Stimulated activated CD8-positive, alpha-beta memory T cell treated with anti-CD3 and anti-CD28 coated beads, Interleukin-15, amount 100 ng/mL, for 1 hour (primary cell): ENCODE results near the gene SLC35F1.

ENCODE experiments used
- DNase-seq: peaks from one replicate; pipeline ENCODE4 v3.0.0-alpha.2; 2020; ENCODE audit warnings: low read depth

Gene SLC35F1

DNA sequence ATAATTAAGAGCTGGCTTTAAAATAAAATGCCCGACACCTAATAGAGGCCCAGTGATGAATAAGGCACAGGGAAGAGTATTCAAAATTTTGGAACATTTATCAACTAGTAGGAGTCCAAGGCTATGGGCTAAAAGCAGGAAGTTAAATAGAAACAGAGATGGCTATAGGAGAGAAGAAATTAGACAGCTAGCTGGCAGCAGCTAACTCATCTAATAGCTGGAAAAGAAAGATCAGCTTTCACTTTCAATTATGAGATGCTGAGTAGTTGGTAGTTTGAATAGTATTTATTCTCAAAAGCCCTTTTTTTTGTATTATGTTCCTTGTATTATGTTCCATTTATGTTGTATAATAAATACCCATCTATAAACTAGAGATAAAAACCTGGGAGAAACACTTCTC, 215.7 kb downstream of the SLC35F1 start:
- no peak for DNase-seq

DNA sequence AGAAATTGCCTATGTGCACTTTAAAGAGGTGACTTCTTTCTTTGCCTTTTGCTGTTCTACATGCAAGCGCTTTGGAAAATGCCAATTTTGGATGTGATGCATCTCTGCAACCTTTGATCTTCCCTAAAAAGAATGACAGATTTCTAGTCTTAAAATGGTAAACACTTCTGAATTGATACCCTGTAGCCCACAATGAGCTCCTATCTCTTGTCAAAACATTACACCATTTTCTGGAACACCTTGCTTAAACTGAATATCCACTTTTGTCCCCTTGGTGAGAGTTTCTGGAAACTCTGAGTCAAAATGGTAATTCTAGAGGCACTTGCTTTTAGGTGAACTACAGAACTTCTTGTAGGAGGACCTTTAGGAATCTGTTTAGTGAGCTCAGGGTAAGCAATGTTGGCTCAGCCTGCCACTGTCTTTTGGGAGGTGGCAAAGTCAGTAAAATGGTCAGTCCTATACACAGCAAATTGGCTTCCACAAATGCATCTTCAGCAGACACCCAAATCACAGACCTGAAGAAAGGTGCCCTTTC, 216.5 kb downstream of the SLC35F1 start:
- DNase-seq: no peak

DNA sequence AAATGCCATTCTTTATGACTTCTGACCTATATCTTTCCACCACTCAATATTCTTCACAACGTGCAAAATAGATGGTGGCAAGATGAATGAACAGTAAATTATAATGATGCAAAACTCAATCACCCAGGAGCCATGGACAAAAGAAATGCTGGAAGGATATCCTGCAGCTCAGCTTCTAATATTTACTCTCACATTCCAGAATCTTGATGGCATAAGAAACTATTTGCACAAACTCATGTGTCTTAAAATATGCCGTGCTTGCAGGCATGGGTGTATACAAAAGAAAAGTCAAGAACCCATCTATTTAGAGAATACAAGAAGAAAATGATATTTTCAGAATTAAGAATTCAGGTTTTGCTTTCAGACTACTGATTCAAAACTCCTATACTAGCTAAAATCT, 217.8 kb downstream of the SLC35F1 start:
- no peak for DNase-seq

DNA sequence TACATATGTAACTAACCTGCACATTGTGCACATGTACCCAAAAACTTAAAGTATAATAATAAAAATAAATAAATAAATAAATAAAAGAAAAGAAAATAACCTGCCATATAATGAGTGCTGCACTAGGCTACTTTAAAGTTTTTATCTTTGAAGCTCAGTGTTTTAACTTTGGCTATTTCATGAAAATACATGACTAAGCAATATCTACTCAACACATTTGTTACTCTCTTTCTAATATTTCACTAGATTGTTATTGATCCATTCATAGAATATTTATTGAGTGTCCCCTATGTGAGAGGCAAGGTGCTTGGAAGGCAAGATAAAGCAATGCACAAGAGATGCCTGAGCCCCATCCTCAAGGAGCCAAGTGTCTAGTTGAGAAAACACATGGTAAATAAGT, 221.7 kb downstream of the SLC35F1 start:
- no peak for DNase-seq

DNA sequence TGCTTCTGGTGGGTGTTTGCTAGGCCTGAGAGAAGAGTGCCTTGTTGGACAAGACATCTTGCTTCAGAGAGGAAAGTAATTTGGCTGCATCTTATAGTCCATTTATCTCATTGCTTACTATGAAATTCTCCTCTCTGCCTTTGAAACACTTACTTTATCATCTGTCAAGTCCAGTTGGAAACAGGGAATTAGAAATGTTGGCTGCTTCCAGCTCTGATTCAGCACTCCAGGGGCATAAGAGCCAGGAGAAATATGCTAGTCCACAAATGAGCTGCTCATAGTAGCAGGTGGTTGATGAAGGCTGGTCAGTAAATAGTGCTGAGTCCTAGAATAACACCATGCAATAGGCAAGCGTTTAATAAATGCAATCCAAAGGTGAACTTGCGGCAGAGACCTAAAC, 227.1 kb downstream of the SLC35F1 start:
- DNase-seq: no peak

DNA sequence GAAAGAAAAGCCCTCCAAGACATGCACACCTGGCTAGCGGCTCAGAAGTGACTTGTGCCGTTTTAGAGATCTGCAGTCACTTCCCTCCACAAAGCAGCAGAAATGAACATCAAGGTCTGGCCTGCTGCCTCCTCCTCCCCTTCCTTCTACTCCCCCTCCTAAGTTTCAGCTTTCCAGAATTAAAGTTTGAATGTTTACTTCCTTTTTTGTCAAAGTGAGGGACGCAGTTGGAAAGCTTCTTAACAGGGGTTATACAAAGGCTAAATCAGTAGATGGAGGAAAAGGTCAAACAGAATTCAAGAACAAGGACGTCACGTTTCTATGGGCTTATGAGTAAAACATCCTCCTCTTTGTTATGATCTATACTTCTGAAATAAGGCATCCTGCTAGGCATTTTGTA, 227.7 kb downstream of the SLC35F1 start:
- no peak for DNase-seq

DNA sequence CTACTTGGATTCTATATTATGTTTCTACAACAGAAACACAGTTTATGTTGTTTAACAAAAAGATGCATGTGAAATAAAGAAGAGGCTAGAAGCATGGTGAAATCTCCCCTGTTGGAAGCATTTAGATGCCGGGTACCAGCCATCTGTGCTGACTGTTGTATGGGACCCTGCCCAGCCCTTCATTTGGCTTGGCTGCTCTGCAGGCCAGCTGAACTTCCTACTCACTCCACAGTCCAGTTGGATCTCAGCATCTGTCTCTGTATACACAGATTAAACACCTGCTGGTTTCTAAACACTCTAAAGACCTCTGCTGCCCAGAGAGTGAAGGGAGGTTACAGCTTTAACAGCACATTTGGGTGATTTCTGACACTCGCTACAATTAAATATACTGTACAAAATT, 228.3 kb downstream of the SLC35F1 start:
- DNase-seq: no peak

DNA sequence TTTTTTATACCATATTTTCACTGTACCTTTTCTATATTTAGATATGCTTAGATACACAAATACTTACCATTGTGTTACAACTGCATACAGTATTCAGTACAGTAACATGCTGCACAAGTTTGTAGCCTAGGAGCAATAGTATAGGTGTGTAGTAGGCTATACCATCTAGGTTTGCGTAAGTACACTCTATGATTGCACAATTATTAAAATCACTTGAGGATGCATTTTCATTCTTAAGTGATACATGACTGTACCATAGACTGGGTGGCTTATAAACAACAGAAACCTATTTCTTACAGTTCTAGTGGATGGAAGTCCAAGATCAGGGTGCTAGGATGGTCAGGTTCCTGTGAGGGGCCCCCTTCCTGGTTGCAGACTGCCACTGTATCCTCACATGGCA, 234.1 kb downstream of the SLC35F1 start:
- DNase-seq: no peak

DNA sequence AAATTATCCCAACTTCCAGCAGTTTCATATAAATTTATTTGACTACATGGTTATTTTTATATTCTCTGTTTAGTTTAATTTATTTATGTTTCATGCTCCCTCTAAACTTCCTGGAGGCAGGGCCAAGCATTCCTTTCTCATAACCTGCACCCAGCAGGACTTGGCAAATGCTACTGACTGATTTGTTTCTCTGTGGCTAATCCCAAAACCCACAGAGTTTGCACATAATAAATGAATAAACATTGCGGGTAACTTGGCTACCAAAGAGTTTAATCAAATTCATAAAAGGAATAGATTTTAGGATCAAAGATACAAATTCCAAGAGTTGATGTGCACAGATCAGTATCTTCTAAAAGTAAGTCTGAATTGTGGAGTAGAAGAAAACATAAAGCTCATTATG, 239.5 kb downstream of the SLC35F1 start:
- no peak for DNase-seq

DNA sequence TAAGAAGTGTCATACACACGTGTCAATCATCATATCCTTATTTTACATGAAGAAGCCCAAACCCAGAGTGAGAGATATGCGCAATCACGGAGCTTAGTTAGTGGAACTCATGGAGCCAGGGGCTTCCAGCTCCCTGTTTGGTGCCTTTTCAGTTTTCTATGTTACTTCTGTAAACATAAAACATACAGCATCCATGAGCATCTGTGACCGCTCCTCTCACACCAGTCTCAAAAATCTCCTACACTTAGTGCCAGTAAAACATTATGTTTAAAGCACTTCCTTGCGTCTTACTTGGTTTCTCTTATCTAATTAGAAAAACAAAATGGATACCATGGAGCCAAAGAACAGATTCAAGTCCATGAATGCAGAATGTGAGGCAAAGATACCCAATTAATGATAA, 240.4 kb downstream of the SLC35F1 start:
- no peak for DNase-seq

DNA sequence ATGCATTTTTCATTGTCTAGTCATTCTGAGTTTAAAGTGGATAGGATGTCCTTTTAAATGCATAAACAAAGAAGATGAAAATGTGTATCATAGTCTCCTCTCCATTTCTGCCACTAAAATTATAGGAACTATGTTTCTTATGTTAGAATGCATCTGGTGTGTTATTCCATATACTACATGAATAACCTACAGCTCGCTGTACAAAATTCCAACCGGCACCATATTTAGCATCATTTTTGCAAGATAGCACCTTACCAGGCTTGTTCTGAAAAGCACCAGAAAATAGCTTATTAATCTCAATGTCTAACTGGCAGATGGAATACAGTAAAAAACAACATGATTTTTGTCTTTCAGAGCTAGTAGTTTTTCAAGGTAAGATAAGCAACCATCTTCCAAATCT, 241.5 kb downstream of the SLC35F1 start:
- no peak for DNase-seq

DNA sequence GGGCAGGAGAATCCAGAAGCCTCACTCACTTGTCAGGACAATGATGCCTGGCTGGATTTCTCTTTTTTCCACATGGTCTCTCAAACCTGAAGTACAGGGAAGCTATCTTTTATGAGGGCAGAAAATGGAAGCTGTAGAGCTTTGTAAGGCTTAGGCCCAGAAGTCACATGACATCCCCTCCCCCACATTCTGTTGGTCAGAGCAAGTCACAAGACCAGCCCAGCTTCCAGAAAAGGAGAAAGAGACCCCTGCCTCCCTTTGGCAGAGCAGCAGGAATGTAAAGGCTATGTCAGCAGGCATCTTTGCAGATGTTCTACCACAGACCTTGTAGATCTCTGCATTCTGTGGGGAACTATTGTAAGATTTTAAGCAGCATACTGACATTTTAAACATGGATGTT, 245.5 kb downstream of the SLC35F1 start:
- no peak for DNase-seq

DNA sequence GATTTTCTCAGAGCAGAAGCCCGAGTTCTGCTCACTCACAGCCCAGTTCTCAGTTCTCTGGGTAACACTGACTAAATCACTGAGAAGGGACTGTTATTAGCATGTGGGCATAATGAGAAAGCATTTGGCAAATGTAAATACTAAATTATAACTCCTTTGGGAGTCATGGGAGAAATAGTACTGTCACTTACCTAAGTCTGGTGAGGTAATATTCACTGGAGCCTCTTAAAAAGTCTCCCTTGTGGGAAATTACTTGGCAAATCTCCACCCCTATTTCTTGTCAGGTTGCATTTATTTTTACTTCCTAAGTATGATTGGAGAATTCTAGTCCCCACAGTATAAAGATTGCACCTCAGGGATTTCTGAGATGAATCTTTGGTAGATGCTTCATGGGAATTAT, 254.3 kb downstream of the SLC35F1 start:
- no peak for DNase-seq

DNA sequence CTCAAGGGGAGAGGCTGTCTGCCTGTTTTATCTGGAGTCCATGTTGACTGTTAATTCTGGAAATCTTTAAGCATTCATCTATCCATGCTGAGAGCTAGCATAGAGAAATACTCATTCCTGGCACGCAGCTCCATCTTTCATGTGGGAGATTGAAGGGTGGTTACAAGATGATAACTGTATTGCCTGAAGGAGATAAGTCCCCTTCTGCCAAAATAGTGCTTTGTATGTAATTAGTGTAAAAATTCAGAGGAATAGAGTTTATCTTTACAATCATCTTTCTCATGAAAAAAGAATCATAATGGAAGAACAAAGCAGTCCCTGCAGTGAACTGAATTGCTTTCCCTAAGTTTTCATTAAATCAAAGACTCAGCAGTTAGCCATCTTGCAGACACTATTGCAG, 256.5 kb downstream of the SLC35F1 start:
- no peak for DNase-seq

DNA sequence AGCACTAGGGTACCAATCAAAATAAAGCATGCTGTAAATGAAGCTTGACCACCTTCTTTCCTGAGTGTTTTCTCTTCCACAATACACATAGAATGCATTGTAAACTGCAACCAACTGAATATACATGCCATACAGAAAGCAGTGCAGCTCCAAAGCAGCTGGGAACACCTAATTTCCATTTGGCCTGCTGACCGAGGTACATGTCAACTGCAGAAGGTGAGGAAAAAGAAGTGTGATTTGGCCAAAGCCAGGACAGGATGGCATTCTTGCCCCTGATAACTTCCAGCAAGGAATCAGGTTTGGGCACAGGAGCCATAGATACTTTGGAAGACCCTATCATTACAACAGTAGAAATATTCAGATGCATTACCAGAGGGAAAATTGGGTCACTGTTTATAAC, 258.4 kb downstream of the SLC35F1 start:
- no peak for DNase-seq

DNA sequence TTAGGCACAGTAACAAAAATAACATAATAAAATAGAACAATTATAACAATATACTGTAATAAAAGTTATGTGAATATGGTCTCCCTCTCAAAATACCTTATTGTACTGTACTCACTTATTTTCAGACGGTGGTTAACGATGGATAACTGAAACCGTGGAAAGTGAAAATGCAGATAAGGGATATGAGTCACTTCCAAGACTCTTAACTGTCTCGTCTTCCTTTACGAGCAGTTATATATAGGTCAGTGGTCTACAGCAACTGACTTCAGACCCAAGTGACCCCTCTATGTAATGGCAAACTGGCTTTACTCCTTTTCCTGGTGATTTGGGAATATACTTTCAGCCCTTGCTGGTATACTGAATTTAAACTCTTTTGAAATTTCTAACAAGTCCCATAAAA, 261.4 kb downstream of the SLC35F1 start:
- no peak for DNase-seq

DNA sequence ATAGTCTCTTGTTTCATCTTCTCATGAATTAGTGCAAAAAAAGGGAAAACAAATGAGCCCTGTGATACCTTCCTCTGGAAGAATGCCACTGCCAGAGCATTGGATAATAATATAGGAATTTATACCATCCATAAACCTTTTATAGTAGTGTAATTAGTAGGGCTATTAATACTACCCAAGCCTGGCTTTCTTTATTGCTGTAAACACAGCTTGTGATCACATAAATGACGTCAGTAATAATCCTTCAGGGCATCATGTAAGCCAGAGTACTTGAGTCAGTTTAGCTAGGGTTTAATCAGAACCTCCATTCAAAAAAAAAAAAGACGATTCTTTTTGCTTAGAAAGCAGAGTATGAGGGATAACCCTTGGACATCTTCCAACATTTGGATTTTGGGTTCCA, 264.8 kb downstream of the SLC35F1 start:
- DNase-seq: no peak

DNA sequence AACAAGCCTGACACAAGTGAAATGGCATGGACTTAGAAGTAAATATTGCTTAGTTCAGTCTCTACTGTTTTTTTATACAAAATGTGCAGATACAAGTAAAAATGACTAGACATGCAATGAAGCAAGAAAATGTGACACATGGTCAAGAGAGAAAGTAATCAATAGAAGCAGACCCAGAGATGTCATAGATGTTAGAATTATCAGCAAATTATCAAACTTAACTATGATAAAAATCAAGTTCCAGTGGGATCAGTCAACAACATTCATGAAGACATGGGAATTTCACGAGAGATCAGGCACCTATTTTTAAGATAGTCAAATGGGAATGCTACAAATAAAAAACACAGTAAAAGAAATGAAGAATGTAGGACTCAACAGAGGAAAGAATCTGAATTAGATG, 267.0 kb downstream of the SLC35F1 start:
- DNase-seq: no peak

DNA sequence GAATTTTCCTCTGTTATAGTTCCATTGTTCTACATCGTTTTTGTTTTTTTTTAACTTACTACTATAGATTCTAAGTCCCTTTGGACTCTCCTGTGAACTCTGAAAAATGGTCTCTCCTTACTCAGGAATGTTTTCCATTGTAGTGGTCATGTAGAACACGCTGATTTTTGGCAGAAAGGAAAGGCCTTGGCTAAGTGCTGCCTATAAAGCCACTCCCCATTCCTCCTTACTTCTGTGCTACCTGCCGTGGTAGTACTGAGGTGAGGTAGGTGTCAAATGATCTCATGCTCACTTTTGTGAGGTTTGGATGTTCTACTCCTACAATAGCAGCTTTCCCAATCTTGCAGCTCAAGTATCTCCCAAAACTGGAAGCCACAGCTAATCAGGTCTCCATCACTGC, 270.7 kb downstream of the SLC35F1 start:
- DNase-seq: no peak

DNA sequence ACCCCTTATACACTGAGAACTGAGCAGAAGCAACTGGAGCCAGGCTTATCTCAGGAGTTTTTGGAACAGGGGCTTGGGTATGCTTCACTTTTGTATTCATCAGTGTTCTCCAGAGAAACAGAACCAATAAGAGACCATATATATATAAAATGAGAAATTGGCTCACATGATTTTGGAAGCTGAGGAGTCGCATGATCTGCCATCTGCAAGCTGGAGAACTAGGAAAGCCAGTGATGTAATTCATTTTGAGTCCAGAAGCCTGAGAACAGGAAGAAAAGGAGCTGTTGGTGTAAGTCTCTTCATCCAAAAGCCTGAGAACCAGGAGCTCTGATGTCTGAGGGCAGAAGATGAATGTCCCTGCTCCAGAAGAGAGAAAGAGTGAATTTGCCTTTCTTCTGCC, 272.0 kb downstream of the SLC35F1 start:
- DNase-seq: no peak

DNA sequence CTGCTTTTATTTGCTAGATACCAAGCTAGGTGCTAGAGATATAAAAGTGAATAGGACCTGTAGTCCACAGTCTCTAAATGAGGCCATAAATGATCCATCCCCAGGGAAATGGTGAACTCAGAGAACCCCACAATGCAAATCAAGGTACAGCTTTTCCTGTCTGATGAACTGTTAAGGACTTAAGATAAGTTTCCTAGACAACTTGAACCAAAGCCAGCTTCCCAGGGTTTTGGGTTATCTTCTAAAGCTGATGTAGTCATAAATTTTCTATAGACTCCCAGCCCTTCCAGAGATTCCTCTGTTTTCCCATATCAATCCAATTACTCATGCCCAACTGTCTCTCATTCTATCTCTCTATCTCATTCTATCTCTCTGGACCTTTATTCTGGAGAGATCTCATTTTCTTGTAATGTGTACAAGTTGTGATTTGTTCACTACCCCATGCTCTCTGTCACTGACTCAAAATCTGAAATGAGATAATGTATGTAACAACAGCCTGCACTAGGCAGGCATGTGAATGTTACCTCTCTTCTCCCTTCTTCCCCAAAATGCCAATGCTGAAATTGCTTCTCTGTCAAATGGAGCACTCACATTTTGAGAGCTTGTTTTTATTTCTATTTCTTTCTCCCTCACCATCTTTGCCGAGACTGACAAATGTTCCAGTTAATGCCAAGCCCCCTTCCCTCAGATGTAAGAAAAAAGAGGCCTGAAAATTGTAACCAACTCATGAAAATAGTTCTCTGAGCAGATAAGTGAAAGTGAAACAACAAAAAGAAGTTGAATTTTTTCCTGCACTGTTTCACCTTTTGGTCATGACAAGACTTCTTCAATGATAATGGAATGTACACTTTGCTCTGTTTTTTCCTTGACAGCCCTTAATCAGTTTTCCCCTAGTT, 279.9 kb downstream of the SLC35F1 start:
- no peak for DNase-seq

DNA sequence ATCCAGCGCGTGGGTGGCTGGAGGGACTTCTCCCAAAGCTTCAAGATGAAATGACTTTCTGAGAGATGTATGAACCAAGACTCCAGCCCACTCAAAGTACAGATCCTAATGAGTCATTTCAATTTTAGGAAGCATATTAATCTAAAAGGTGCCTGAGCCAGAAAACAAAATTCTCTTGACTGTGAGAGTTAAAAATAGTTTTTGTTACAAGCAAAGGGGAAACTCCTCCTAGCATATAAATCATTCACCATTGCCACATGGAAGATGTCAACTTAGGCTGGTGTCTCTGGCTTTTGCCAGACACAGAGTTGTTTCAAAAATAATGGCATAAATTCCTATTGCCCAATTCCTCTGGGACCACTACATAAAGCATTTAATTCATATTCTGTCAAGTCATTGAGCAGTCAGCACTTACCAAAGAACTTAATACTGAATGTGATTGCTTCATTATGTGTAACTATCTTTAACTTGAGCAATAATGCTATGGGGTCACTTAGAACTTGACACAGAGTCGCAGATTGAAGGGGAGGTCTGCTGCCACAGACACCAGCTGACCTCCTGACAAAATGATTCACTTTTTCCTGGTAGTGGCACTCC, 280.6 kb downstream of the SLC35F1 start:
- no peak for DNase-seq

DNA sequence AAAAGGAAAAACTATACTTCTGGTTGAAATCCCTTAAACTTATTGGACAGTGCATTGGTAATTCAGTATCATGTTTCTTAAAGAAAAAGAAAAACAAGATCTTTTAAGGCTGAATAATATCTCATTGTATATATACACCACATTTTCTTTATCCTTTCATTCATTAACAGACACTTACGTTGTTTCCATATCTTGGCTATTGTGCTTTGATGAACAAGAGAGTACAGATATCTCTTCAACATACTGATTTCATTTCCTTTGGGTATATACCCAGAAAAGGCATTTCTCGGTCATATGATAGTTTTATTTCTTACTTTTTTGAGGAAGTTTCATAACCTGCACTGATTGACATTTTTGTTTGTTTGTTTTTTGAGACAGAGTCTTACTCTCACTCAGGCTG, 281.5 kb downstream of the SLC35F1 start:
- DNase-seq: no peak

DNA sequence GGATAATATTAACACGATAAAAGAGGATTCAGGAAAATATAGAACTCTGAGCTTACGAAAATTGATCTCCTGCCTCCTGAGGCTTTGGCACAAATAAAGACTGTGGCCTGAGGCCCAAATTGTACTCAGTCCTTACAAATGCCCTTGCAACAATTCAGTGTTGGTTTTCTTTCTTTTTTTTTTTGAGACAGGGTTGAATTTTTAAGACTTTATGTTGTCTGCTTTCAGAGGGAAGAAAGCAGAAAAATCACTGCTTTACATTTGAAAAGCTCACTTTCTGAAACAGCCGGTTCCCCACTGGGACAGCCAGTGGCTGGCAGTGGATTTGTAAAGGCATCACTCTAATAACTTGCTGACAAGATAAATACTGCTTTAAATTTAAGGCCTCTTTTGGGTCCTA, 290.5 kb downstream of the SLC35F1 start:
- no peak for DNase-seq
